ES-I3 (cell line): ENCODE results near the gene ABCG8.
"Not testable (repeated sequence)": the region's sequence is repeated elsewhere in the genome, so short reads cannot be mapped to it uniquely, and the experiment has no call there.

Source experiments
- H3K36me3 ChIP-seq: 2 replicates; pipeline ENCODE4 v1.6.1; 2013; ENCODE audit warnings: mild to moderate bottlenecking, low read length, control low read depth, moderate library complexity; ENCODE audit not compliant: insufficient read depth
- H3K4me1 ChIP-seq: 2 replicates; pipeline ENCODE4 v1.6.1; 2013; ENCODE audit warnings: mild to moderate bottlenecking, control low read depth, low read length; ENCODE audit not compliant: insufficient read depth
- H3K9ac ChIP-seq: 2 replicates; pipeline ENCODE4 v1.6.1; 2013; ENCODE audit warnings: low read depth, mild to moderate bottlenecking, low read length, moderate library complexity
- H3K9me3 ChIP-seq: 2 replicates; pipeline ENCODE4 v1.6.1; 2013; ENCODE audit warnings: mild to moderate bottlenecking, low read length, moderate library complexity; ENCODE audit not compliant: control insufficient read depth, insufficient read depth

ABCG8 gene

GRCh38 chr2:43898134-43898837, 59.5 kb downstream of the ABCG8 start:
- Histone ChIP-seq H3K9ac (no peak overlapping the region), H3K9me3 (no peaks in the 10 kb centered on the region), H3K4me1 (0 out of 2 replicates have a peak, but pooled peaks cover 3% of the 10 kb centered on the region), H3K36me3 (peaks cover 41% of the 10 kb centered on the region)

DNA sequence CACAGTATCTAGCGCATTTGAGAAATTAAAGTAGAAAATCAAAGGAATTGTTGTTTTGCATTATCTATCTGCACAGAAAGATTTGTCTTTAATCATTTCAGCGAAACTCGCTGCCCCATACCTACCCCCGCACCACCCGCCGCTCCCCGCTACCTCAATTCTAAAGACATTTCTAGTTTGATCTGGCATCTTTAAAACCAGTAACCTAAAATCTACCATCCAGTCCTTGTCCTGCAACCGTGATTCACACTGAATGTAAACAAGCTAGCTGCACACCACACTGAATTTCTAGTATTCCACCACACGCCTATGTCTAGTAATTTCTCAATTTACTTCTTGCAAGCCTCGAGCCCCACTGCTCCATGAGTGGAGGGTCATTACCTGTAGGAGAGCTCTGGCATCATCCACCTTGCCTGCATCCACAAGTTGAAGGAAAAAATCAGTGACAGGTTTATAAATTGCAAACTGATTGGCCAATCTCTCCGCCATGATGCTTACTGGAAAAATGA, 60.1 kb downstream of the ABCG8 start:
- Histone ChIP-seq H3K9me3 (no peaks in the 10 kb centered on the region), H3K9ac (no peak overlapping the region), H3K4me1 (0 out of 2 replicates have a peak, but pooled peaks cover 3% of the 10 kb centered on the region), H3K36me3 (peaks cover 38% of the 10 kb centered on the region)

GRCh38 chr2:43899589-43899988, 60.8 kb downstream of the ABCG8 start:
- no peaks in the 10 kb centered on the region for H3K9me3 ChIP-seq
- H3K4me1 ChIP-seq = 0 out of 2 replicates have a peak, but pooled peaks cover 3% of the 10 kb centered on the region
- H3K9ac ChIP-seq = no peak overlapping the region
- H3K36me3 ChIP-seq = peaks cover 39% of the 10 kb centered on the region

DNA sequence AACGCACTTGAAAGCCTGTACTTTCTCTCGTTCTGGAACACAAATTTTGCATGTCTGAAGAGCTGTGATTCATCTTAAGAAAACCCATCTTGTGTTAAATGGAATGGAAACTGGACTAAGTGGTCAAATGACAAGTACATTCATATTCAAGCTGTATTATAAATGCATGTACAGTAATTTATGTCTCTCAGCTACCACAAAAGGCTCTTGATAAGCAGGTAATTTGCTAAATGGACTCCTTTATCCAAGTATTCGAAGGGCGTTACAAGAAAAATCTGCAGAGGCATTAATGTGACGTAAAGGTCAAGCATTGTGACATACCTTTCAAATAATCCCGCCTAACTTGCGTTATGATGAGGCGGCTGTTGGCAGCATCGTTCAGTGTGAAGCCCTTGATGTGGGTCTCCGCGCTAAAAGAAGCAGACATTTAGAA, 66.6 kb downstream of the ABCG8 start:
- no peak overlapping the region for H3K9ac ChIP-seq
- no peaks in the 10 kb centered on the region for H3K4me1 ChIP-seq
- H3K9me3 ChIP-seq = no peaks in the 10 kb centered on the region
- peaks cover 27% of the 10 kb centered on the region for H3K36me3 ChIP-seq

- Histone ChIP-seq H3K36me3 (peaks cover 29% of the 10 kb centered on the region), H3K4me1 (no peaks in the 10 kb centered on the region), H3K9ac (no peak overlapping the region), H3K9me3 (no peaks in the 10 kb centered on the region)
Observed at GRCh38 chr2:43905871-43906270, 67.1 kb downstream of the ABCG8 start.

DNA sequence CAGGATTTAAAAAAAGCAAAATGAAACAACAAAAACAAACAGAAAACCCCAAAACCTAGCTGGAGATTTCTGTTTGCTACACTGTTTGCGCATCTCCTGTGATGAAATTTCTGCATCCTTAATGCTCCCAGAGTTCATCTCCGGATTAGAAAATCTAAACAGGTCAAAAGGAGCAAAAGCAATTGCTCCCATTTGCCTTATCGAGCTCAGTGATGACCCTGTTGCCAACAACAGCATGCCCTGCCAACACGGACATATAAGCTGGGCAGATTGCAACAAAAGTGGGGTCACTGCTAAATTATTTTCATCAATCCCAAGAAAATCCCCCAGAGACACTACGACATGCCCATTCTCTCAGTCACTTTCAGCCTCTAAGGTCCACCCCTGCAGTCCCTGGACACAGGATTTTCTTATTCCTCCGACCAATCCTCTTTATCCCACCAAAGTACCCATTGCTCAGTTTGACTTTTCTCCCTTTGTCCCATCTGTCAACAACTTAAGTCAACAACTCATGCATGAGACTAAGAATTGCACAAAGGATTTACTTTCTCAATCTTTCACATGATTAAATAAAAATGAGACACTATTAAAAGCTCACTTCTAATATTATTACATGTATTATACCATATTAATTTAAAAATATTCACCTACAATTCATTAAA, 67.8 kb downstream of the ABCG8 start:
- Histone ChIP-seq H3K4me1 (no peaks in the 10 kb centered on the region), H3K36me3 (peaks cover 29% of the 10 kb centered on the region), H3K9me3 (no peaks in the 10 kb centered on the region), H3K9ac (no peak overlapping the region)

GRCh38 chr2:43911136-43911790, 72.5 kb downstream of the ABCG8 start:
- not testable (repeated sequence) for H3K4me1 ChIP-seq, H3K9me3 ChIP-seq, H3K9ac ChIP-seq
- H3K36me3 ChIP-seq = peaks cover 15% of the 10 kb centered on the region

DNA sequence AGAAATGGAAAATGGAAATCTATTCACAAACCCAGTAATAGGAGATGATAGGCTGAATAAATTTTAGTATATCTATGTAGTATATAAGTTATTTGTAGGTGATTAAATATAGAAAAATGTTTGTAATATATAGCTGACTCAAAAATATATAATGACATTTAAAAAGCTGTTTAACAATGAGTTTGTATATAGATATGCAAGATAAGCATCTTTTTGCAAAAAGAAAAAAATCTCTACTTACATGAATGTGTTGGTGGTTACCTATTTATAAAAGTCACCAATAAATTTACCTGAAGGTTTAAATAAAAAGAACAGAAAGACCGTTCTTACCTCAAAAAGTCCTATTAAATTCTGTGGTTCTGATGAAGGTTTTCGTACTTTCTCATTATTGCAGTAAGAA, 85.7 kb downstream of the ABCG8 start:
- H3K36me3 ChIP-seq = peaks cover 26% of the 10 kb centered on the region
- no peak overlapping the region for H3K9ac ChIP-seq
- no peaks in the 10 kb centered on the region for H3K9me3 ChIP-seq
- no peaks in the 10 kb centered on the region for H3K4me1 ChIP-seq

- no peaks in the 10 kb centered on the region for H3K4me1 ChIP-seq
- H3K9me3 ChIP-seq = no peaks in the 10 kb centered on the region
- no peak overlapping the region for H3K9ac ChIP-seq
- H3K36me3 ChIP-seq = peaks cover 26% of the 10 kb centered on the region
Observed at GRCh38 chr2:43925431-43925830, 86.7 kb downstream of the ABCG8 start.

DNA sequence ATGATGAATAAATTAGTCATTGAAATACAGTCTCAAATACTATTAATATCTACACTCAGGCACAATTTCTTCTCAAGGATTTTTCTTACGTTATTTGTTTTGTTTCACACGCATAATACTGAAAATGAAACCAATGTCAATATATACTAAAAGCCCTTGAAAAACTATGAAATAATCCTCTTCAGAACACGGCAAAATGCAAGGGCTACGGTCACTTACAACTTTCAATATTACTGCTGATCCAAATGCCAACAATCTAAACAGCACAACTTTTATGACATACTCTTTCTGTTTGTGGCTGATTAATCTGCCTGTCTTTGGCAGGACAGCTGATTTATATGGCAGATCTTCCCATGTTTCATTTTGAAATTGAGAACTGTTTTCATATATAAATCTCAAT, 88.7 kb downstream of the ABCG8 start:
- Histone ChIP-seq H3K4me1 (no peaks in the 10 kb centered on the region), H3K9me3 (no peaks in the 10 kb centered on the region), H3K9ac (no peak overlapping the region), H3K36me3 (peaks cover 20% of the 10 kb centered on the region)

DNA sequence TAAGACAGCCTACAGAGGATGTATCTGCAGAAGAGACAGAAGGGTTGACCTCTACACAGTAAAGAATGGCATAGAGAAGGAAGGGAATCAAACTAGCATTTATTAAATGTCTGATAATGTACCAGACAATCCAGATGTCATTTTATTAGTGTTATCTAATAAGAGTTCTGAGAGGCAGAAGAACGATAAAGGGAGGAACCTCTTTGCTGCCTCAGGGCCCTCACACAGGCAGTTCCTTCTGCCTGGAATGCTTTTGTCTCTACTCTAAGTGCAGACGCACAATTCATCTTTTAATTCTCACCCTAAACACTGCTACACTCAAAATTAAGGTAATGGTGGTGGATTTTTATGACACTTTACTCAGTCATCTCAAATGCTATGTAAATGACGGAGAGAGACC, 92.5 kb downstream of the ABCG8 start:
- H3K4me1 ChIP-seq = no peaks in the 10 kb centered on the region
- H3K9me3 ChIP-seq = no peaks in the 10 kb centered on the region
- H3K9ac ChIP-seq = no peak overlapping the region
- 0 out of 2 replicates have a peak, but pooled peaks cover 5% of the 10 kb centered on the region for H3K36me3 ChIP-seq
